KG1 (cell line): ENCODE data around the gene STING1.
"Not testable (repeated sequence)": the region's sequence is repeated elsewhere in the genome, so short reads cannot be mapped to it uniquely, and the experiment has no call there.

Experiments used
- DNase-seq: peaks from one replicate; lab custom pipeline; 2025; lab: John Stamatoyannopoulos, UW

The STING1 gene

GRCh38 chr5:139462586-139463276 lies 19.8 kb downstream of the STING1 start, which contains the start of gene ECSCR:
Gene ECSCR (minus strand): TSS chr5:139462743. CDS start chr5:139462670, 73 bp downstream.
- DNase-seq: no peak

GRCh38 chr5:139461698-139462097 lies 20.9 kb downstream of the STING1 start:
- DNase-seq: no peak

- no peak for DNase-seq
These were observed 21.4 kb downstream of the STING1 start for GRCh38 chr5:139461176-139461575.

DNA sequence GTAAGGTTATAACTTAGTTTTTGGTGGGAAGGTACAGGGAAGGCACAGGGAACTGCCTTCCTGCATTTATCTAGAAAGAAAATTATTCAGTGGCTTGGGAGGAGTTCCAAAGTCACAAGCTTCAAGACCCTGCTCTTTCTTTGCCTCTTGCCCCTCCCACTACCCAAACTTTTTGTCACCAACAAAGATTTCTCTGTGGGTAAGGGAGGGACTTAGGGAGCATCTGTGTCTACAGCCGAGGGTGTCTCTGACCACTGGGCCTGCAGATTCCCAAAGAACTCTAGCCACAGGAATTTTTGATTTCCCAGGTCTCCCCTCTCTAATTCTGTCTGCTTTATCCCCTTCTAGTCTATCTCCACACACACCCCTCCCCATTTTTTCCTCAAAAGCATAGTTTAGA lies 22.1 kb downstream of the STING1 start:
- DNase-seq: no peak

GRCh38 chr5:139459451-139459934 lies 23.1 kb downstream of the STING1 start:
- no peak for DNase-seq

GRCh38 chr5:139458580-139459407 lies 23.8 kb downstream of the STING1 start:
- DNase-seq: no peak

- no peak for DNase-seq
These were observed 24.8 kb downstream of the STING1 start for GRCh38 chr5:139457653-139458306.

- DNase-seq: no peak
These were observed 25.3 kb downstream of the STING1 start for GRCh38 chr5:139457241-139457640.

DNA sequence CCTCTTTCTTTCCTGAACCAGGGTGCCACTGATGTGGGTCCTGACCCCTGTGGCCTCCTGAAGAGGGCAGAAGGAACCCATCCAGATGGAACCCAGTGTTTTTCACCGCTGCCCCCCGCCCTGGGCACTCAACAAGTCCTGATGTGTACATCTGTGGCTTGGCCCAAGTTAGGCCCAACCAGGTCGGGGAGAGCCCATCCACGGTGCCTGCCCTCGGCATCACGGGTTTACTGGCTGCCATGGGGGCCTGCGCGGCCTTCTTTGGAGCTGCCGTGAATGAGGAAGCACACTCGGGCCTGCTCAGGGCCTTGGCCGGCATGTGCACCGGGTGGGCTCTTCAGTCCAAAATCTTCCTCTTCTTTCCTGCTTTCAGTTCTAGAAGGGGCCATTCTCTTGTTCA lies 25.8 kb downstream of the STING1 start:
- DNase-seq: no peak

GRCh38 chr5:139454568-139455290 lies 27.8 kb downstream of the STING1 start:
- no peak for DNase-seq

DNA sequence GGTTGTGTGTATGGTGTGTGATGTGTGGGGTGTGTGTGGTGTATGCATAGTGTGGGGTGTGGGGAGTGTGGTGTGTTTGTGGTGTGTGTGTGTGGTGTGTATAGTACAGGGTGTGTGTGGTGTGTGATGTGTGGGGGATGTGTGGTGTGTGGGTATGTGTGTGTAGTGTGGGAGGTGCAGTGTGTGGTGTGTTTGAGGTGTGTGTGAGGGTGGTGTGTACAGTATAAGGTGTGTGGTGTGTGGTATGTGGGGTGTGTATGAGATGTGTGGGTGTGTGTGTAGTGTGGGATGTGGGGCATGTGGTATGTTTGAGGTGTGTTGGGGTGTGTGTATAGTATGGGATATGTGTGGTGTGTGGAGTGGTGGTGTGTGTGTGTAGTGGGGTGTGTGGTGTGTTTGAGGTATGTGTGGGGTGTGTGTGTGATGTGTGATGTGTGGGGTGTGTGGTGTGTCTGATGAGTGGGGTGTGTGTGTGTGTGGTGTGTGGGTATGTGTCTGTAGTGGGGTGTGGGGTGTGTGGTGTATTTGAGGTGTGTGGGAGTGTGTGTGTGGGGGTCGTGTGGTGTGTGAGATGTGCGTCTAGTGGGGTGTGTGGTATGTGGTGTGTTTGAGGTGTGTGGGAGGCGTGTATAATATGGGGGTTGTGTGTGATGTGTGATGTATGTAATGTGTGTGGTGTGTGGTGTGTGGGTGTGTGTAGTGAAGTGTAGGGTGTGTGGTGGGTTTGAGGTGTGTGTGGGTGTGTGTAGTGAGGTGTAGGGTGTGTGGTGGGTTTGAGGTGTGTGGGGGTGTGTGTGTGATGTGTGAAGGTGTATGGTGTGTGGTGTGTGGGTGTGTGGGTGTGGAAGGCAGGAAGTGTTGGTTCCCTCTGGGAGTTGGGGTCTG lies 28.6 kb downstream of the STING1 start:
- DNase-seq: no peak

DNA sequence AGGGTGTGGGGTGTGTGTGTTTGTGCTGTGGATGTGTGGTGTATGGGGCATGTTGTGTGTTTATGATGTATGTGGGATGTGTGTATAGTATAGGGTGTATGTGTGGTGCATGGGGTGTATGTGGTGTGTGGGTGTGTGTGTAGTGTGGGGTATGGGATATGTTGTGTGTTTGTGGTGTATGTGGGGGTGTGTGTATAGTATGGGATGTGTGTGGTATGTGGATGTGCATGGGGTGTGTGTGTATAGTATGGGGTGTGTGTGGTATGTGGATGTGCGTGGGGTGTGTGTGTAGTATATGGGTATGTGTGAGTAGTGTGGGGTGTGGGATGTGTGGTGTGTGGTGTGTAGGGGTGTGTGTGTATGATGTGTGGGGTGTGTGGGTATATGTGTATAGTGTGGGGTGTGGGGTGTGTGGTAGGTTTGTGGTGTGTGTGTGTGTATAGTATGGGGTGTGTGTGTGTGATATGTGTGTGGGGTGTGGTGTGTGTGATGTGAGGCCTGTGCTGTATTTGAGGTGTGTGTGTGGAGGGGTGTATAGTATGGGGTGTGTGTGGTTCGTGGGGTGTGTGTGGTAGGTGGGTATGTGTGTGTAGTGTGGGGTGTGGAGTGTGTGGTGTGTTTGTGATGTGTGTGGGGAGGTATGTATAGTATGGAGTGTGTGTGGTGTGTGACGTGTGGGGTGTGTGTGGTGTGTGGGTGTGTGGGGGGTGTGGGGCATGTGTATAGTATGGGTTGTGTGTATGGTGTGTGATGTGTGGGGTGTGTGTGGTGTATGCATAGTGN lies 30.5 kb downstream of the STING1 start:
- DNase-seq: no peak

- DNase-seq: no peak
These were observed 31.4 kb downstream of the STING1 start for GRCh38 chr5:139451176-139451575.

DNA sequence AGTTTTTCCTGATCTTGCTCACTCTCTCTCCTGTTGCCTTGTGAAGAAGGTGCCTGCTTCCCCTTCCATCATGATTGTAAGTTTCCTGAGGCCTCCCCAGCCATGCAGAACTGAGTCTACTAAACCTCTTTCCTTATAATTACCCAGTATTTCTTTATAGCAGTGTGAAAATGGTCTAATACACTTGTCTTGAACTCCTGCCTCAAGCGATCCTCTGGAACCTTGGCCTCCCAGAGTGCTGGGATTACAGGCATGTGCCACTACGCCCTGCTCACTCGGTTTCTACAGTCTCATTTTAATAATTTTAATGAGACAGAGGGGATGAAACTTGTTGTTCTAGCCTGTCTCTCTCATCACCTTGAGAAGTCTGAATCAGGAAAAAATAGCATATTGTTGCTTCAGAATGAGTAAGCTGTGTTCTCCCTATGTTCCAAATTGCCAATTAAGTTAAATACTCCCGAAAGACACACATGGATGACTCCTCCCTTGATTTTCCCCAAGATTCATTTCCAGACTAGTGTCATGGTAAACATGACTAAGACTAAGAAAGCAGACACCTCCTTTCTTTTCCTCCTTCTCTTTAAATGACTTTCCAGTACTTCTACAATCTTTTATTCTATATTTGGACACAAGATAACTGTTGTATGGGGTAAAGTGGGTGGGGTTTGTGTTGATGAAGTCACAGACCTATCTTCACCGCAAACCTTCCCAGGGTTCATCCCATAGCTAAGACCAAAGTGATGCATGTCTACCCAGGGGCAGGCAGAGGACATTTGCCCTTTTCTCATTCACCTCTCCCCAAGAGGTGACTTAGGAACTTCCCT lies 35.4 kb downstream of the STING1 start:
- no peak for DNase-seq

- DNase-seq: no peak
These were observed 37.0 kb downstream of the STING1 start for GRCh38 chr5:139445325-139446170.

DNA sequence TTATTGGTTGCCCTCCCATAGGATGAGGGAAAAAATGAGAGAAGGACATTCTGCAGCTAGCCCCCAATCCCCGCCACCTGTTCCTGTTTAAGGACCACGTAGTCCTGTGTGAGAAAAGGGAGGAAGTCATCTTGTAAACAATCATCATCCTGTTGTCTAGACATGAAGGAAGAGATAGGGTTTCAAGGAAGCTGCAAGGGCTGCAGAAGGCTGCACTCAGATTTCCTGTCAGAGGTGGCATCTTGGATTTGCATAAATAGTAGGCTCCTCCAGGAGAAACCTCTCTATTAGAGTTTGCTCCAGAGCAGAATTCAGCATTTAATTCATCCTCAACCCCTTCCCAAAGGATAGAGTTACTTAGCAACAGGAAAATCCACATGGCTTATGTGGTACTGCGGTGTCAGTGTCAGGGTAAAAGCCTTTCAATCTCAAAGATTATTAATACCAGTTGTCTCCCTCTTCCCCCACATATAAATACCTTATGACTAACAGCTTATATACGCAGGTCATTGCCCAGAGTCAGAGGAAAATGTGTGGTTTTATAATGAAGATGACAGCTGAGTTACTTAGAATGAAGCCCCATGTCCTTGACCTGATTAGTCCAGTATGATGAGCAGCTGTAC lies 38.6 kb downstream of the STING1 start:
- DNase-seq: no peak

GRCh38 chr5:139440416-139440815 lies 42.1 kb downstream of the STING1 start:
- not testable (repeated sequence) for DNase-seq
